ENCODE measurements around the gene ZC3H12D. TPM values are rescaled to one million over a fixed set of nuclear protein-coding genes. Genes with fewer than 3 reads are reported as not detected.

The ZC3H12D gene
- total and polyA plus RNA-seq, 2 donors (not counting 3 experiments of a cell fraction or from before 2014, with no cell fraction given), result 0.06 TPM; not detected in 1

GRCh38 chr6:149477544-149477943, 7.3 kb downstream of the ZC3H12D start:
- H2AFZ ChIP-seq (ENCODE audit: low read depth, low read length), result no peak overlapping the region
- H3K9ac ChIP-seq (replicated peaks; ENCODE audit: extremely low read depth, insufficient read depth, low read length), result no peak overlapping the region
- dilution Hi-C loops (cut with MboI; ENCODE audit: extremely low pct_ligation_motif_present, low sequenced_read_pairs) (no loop called here), intact Hi-C loops (cut with micrococcal nuclease) (no loop called here)
- no peaks in the 10 kb centered on the region for H3K79me2 ChIP-seq (ENCODE audit: control insufficient read depth, insufficient read depth, low read length)
- H3K9me1 ChIP-seq (replicated peaks; ENCODE audit: control insufficient read depth, extremely low read depth, insufficient read depth, low read length), result no peaks in the 10 kb centered on the region
- H3K27ac ChIP-seq (ENCODE audit: insufficient read depth, low read depth, low read length), result no peak overlapping the region
- no peaks in the 10 kb centered on the region for H4K20me1 ChIP-seq (replicated peaks; ENCODE audit: control insufficient read depth, extremely low read depth, insufficient read depth, low read length)
- FAIRE-seq (no peak), DNase-seq (ENCODE audit: low read depth, low spot score) (no peak)
- ChIA-PET POLR2A (no interaction called here), CTCF (no interaction called here)
- BruUV-seq (replicated peaks), result no TSS peak
- no peaks in the 10 kb centered on the region for H3K36me3 ChIP-seq (ENCODE audit: control insufficient read depth in 2 of 2, extremely low read depth in 1 of 2, insufficient read depth in 2 of 2, low read length in 2 of 2)
- peaks cover 8 to 15% of the 10 kb centered on the region in 2 experiments for H3K27me3 ChIP-seq (ENCODE audit: control insufficient read depth in 2 of 2, insufficient read depth in 2 of 2, low read length in 2 of 2)
- no peaks in the 10 kb centered on the region for H3K9me3 ChIP-seq (replicated peaks; ENCODE audit: control insufficient read depth, insufficient read depth, low read length)
- TF ChIP-seq FOS (IDR thresholded peaks at IDR 0.05; ENCODE audit: borderline replicate concordance, insufficient read depth, low read length) (no peak), EZH2 (IDR thresholded peaks at IDR 0.05; ENCODE audit: borderline replicate concordance, low read depth, low read length, severe bottlenecking) (no peak), GATA2 (IDR thresholded peaks at IDR 0.05; ENCODE audit: insufficient read depth, insufficient read length, low read depth, low read length) (no peak)
- TF ChIP-seq, protein P1, sequence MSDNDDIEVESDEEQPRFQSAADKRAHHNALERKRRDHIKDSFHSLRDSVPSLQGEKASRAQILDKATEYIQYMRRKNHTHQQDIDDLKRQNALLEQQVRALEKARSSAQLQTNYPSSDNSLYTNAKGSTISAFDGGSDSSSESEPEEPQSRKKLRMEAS (IDR thresholded peaks at IDR 0.05; ENCODE audit: insufficient read depth, insufficient read length), result no peak
- TF ChIP-seq, protein P2, sequence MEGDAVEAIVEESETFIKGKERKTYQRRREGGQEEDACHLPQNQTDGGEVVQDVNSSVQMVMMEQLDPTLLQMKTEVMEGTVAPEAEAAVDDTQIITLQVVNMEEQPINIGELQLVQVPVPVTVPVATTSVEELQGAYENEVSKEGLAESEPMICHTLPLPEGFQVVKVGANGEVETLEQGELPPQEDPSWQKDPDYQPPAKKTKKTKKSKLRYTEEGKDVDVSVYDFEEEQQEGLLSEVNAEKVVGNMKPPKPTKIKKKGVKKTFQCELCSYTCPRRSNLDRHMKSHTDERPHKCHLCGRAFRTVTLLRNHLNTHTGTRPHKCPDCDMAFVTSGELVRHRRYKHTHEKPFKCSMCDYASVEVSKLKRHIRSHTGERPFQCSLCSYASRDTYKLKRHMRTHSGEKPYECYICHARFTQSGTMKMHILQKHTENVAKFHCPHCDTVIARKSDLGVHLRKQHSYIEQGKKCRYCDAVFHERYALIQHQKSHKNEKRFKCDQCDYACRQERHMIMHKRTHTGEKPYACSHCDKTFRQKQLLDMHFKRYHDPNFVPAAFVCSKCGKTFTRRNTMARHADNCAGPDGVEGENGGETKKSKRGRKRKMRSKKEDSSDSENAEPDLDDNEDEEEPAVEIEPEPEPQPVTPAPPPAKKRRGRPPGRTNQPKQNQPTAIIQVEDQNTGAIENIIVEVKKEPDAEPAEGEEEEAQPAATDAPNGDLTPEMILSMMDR (IDR thresholded peaks at IDR 0.05; ENCODE audit: extremely low read depth in 1 of 2, insufficient read depth in 1 of 2, low read depth in 1 of 2, low read length in 2 of 2), result no peak
- no peak overlapping the region for H3K4me2 ChIP-seq (ENCODE audit: insufficient read depth, low read length)
- no peak overlapping the region for H3K4me3 ChIP-seq (replicated peaks in 1 of 3; ENCODE audit: insufficient read depth in 1 of 3, low read depth in 1 of 3, low read length in 3 of 3)
- H3K4me1 ChIP-seq (ENCODE audit: control insufficient read depth, extremely low read depth, insufficient read depth, low read length), result peaks cover 3% of the 10 kb centered on the region

All from endothelial cell of umbilical vein (primary cell).